Natural killer cell (primary cell): Measurements from ENCODE around the gene COTL1. TPM values are rescaled to one million over a fixed set of nuclear protein-coding genes. Genes with fewer than 3 reads are reported as not detected.

Source experiments
- ATAC-seq, 3 donors: fragments of 150-1000 bp in 2 of 3; fragments of 200-7000 bp in 1 of 3; cut with Tn5 transposase; 1 replicate in 1 of 3; 2 replicates in 2 of 3; pipeline ENCODE4 v1.10.0; 2021; ENCODE audit warnings: mild to moderate bottlenecking in 2 of 3, moderate library complexity in 2 of 3
- DNase-seq, 2 donors: peaks; one replicate each; pipeline versions ENCODE4 v3.0.0 to v3.0.0-alpha.2; 2013 to 2021; ENCODE audit warnings: mixed read lengths in 1 of 2
- H3K27ac ChIP-seq: one replicate; pipeline ENCODE4 v1.5.1; 2013; ENCODE audit warnings: mild to moderate bottlenecking, low read length
- H3K27me3 ChIP-seq: one replicate; pipeline ENCODE4 v1.6.1; 2013; ENCODE audit warnings: low read length; ENCODE audit not compliant: control insufficient read depth, insufficient read depth
- H3K36me3 ChIP-seq: one replicate; pipeline ENCODE4 v1.6.1; 2013; ENCODE audit warnings: low read length; ENCODE audit not compliant: control insufficient read depth, insufficient read depth
- H3K4me1 ChIP-seq: one replicate; pipeline ENCODE4 v1.6.1; 2013; ENCODE audit warnings: low read length; ENCODE audit not compliant: control insufficient read depth, insufficient read depth
- H3K4me3 ChIP-seq: one replicate; pipeline ENCODE4 v1.5.1; 2013; ENCODE audit warnings: low read length
- H3K9me3 ChIP-seq: one replicate; pipeline ENCODE4 v1.6.1; 2013; ENCODE audit warnings: low read length; ENCODE audit not compliant: control insufficient read depth, insufficient read depth
- H3K27ac Mint-ChIP-seq, 2 donors: one replicate each; pipeline ENCODE4 v1.8.0; 2022; ENCODE audit warnings: mild to moderate bottlenecking in 2 of 2, mixed read lengths in 2 of 2, moderate library complexity in 1 of 2
- H3K27me3 Mint-ChIP-seq, 2 donors: one replicate each; pipeline ENCODE4 v1.8.0; 2022; ENCODE audit warnings: low read depth in 2 of 2, mixed read lengths in 2 of 2
- H3K36me3 Mint-ChIP-seq: one replicate; pipeline ENCODE4 v1.8.0; 2022; ENCODE audit warnings: mixed read lengths
- H3K4me1 Mint-ChIP-seq, 2 donors: one replicate each; pipeline ENCODE4 v1.8.0; 2022; ENCODE audit warnings: mixed read lengths in 2 of 2
- H3K4me3 Mint-ChIP-seq: one replicate; pipeline ENCODE4 v1.8.0; 2022; ENCODE audit warnings: mild to moderate bottlenecking, moderate library complexity, mixed read lengths
- H3K9me3 Mint-ChIP-seq, 2 donors: one replicate each; pipeline ENCODE4 v1.8.0; 2022; ENCODE audit warnings: mixed read lengths in 2 of 2
- CTCF ChIP-seq: fragments of 200-600 bp; IDR thresholded peaks from one replicate; pipeline ENCODE4 v1.8.0; 2022; ENCODE audit warnings: antibody characterized with exemption
- WGBS: methylation state at CpG from one replicate; pipeline ENCODE4 v1.1.7; 2013; ENCODE audit warnings: missing lambda C conversion rate; ENCODE audit not compliant: insufficient coverage; 5-methylcytosine and 5-hydroxymethylcytosine counted together
- intact Hi-C: fragments of 100-400 bp; cut with micrococcal nuclease; formaldehyde crosslinking; loops from one replicate; pipeline ENCODE4 v1.14.2; 2022
- total RNA-seq, 4 donors: library from RNA; stranded (reverse); fragments of 120-200 nt in 1 of 4; gene quantifications; one replicate each; pipeline versions ENCODE4 v1.2.3 to v1.2.4, GENCODE V29; 2013 to 2022

COTL1 gene
- total RNA-seq, 3 donors from 2014 or later (not counting 1 experiment from before 2014, with no cell fraction given), result 43.7 to 187 (median 116) TPM

- no peak overlapping the region for H3K4me3 ChIP-seq
- H3K27me3 ChIP-seq, result no peaks in the 10 kb centered on the region
- DNase-seq, result no peak
- ATAC-seq, result no peak
- H3K27ac ChIP-seq, result no peak overlapping the region
- H3K4me1 Mint-ChIP-seq, result no peaks in the 10 kb centered on the region
- H3K27me3 Mint-ChIP-seq, result peaks cover 10 to 13% of the 10 kb centered on the region in 2 donors
- intact Hi-C loops, result no loop called here
- H3K9me3 Mint-ChIP-seq, result no peaks in the 10 kb centered on the region
- no peak for TF ChIP-seq CTCF
- H3K4me3 Mint-ChIP-seq, result no peak overlapping the region
- 88% methylated on average over 9 of the region's 9 CpGs for WGBS
- no peak overlapping the region for H3K27ac Mint-ChIP-seq
- no peaks in the 10 kb centered on the region for H3K4me1 ChIP-seq
- no peaks in the 10 kb centered on the region for H3K36me3 Mint-ChIP-seq
- no peaks in the 10 kb centered on the region for H3K9me3 ChIP-seq
- H3K36me3 ChIP-seq, result no peaks in the 10 kb centered on the region
Measured at GRCh38 chr16:84535851-84536250, 82.0 kb downstream of the COTL1 start.

- Mint-ChIP-seq H3K36me3 (no peaks in the 10 kb centered on the region), H3K4me1 (no peaks in the 10 kb centered on the region), H3K9me3 (peaks cover 0 to 1% of the 10 kb centered on the region in 2 donors), H3K27ac (no peak overlapping the region), H3K27me3 (peaks cover 14% of the 10 kb centered on the region in 2 donors), H3K4me3 (no peak overlapping the region)
- ATAC-seq (no peak), DNase-seq (no peak)
- 77% methylated on average over 6 of the region's 6 CpGs for WGBS
- no peaks in the 10 kb centered on the region for H3K4me1 ChIP-seq
- TF ChIP-seq CTCF, result no peak
- H3K9me3 ChIP-seq, result no peaks in the 10 kb centered on the region
- intact Hi-C loops, result no loop called here
- no peaks in the 10 kb centered on the region for H3K36me3 ChIP-seq
- no peak overlapping the region for H3K27ac ChIP-seq
- no peak overlapping the region for H3K4me3 ChIP-seq
- H3K27me3 ChIP-seq, result no peaks in the 10 kb centered on the region
Measured at GRCh38 chr16:84535408-84535807, 82.5 kb downstream of the COTL1 start.

GRCh38 chr16:84534815-84535214 lies 83.1 kb downstream of the COTL1 start:
- no peaks in the 10 kb centered on the region for H3K4me1 ChIP-seq
- H3K9me3 ChIP-seq, result peaks cover 1% of the 10 kb centered on the region
- no peaks in the 10 kb centered on the region for H3K36me3 Mint-ChIP-seq
- no peak overlapping the region for H3K4me3 ChIP-seq
- DNase-seq (no peak), ATAC-seq (no peak)
- 90% methylated on average over 5 of the region's 5 CpGs for WGBS
- no peaks in the 10 kb centered on the region for H3K4me1 Mint-ChIP-seq
- intact Hi-C loops, result no loop called here
- no peaks in the 10 kb centered on the region for H3K36me3 ChIP-seq
- H3K9me3 Mint-ChIP-seq, result peaks cover 0 to 3% of the 10 kb centered on the region in 2 donors
- no peak overlapping the region for H3K4me3 Mint-ChIP-seq
- no peak overlapping the region for H3K27ac Mint-ChIP-seq
- H3K27me3 Mint-ChIP-seq, result peaks cover 16 to 18% of the 10 kb centered on the region in 2 donors
- TF ChIP-seq CTCF, result no peak
- no peak overlapping the region for H3K27ac ChIP-seq
- H3K27me3 ChIP-seq, result no peaks in the 10 kb centered on the region

- ATAC-seq (no peak), DNase-seq (no peak)
- 72% methylated on average over 11 of the region's 11 CpGs for WGBS
- TF ChIP-seq CTCF, result no peak
- peaks cover 7% of the 10 kb centered on the region for H3K9me3 ChIP-seq
- Mint-ChIP-seq H3K36me3 (no peaks in the 10 kb centered on the region), H3K4me1 (no peaks in the 10 kb centered on the region), H3K4me3 (no peak overlapping the region), H3K27me3 (peaks cover 18 to 22% of the 10 kb centered on the region in 2 donors), H3K27ac (no peak overlapping the region), H3K9me3 (peaks cover 0 to 8% of the 10 kb centered on the region in 2 donors)
- intact Hi-C loops, result no loop called here
- H3K27ac ChIP-seq, result no peak overlapping the region
- H3K4me3 ChIP-seq, result no peak overlapping the region
- H3K36me3 ChIP-seq, result no peaks in the 10 kb centered on the region
- H3K27me3 ChIP-seq, result no peaks in the 10 kb centered on the region
- peaks cover 12% of the 10 kb centered on the region for H3K4me1 ChIP-seq
Measured at GRCh38 chr16:84532855-84533486, 84.9 kb downstream of the COTL1 start.
